Fibroblast of pulmonary artery (primary cell): Measurements from ENCODE around the gene TP53BP1.

Experiments used
- DNase-seq: peaks from one replicate; pipeline ENCODE4 v3.0.0-alpha.2; 2010; ENCODE audit warnings: low read depth
- H3K4me3 ChIP-seq: replicated peaks from 2 replicates; pipeline ENCODE4 v1.5.1; 2011; ENCODE audit warnings: low read depth, mild to moderate bottlenecking, control low read depth, low read length, moderate library complexity
- TF ChIP-seq, protein P1 (sequence below): IDR thresholded peaks from 2 replicates; pipeline ENCODE4 v1.5.1; 2011; ENCODE audit warnings: mild to moderate bottlenecking, control low read depth, low read length, inconsistent platforms; ENCODE audit errors: missing control alignments

The TP53BP1 gene

DNA sequence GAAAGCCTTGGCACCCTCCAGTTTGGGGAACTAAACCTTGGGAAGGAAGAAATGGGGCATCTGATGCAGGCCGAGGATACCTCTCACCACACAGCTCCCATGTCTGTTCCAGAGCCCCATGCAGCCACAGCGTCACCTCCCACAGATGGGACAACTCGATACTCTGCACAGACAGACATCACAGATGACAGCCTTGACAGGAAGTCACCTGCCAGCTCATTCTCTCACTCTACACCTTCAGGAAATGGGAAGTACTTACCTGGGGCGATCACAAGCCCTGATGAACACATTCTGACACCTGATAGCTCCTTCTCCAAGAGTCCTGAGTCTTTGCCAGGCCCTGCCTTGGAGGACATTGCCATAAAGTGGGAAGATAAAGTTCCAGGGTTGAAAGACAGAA, 32.2 kb upstream of the TP53BP1 start:
- TF ChIP-seq, protein P1, sequence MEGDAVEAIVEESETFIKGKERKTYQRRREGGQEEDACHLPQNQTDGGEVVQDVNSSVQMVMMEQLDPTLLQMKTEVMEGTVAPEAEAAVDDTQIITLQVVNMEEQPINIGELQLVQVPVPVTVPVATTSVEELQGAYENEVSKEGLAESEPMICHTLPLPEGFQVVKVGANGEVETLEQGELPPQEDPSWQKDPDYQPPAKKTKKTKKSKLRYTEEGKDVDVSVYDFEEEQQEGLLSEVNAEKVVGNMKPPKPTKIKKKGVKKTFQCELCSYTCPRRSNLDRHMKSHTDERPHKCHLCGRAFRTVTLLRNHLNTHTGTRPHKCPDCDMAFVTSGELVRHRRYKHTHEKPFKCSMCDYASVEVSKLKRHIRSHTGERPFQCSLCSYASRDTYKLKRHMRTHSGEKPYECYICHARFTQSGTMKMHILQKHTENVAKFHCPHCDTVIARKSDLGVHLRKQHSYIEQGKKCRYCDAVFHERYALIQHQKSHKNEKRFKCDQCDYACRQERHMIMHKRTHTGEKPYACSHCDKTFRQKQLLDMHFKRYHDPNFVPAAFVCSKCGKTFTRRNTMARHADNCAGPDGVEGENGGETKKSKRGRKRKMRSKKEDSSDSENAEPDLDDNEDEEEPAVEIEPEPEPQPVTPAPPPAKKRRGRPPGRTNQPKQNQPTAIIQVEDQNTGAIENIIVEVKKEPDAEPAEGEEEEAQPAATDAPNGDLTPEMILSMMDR = no peak
- DNase-seq = no peak
- H3K4me3 ChIP-seq = no peak overlapping the region

DNA sequence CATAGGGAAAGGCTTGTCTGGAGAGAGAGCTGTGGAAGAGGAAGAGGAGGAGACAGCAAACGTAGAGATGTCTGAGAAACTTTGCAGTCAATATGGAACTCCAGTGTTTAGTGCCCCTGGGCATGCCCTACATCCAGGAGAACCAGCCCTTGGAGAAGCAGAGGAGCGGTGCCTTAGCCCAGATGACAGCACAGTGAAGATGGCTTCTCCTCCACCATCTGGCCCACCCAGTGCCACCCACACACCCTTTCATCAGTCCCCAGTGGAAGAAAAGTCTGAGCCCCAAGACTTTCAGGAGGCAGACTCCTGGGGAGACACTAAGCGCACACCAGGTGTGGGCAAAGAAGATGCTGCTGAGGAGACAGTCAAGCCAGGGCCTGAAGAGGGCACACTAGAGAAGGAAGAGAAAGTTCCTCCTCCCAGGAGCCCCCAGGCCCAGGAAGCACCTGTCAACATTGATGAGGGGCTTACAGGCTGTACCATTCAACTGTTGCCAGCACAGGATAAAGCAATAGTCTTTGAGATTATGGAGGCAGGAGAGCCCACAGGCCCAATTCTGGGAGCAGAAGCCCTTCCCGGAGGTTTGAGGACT, 31.4 kb upstream of the TP53BP1 start:
- no peak for DNase-seq
- no peak overlapping the region for H3K4me3 ChIP-seq
- TF ChIP-seq, protein P1 = no peak

- DNase-seq = no peak
- H3K4me3 ChIP-seq = no peak overlapping the region
- TF ChIP-seq, protein P1 = no peak
Observed at GRCh38 chr15:43523646-43524045, 30.7 kb upstream of the TP53BP1 start.

- H3K4me3 ChIP-seq = no peak overlapping the region
- TF ChIP-seq, protein P1 = no peak
- DNase-seq = no peak
Observed at GRCh38 chr15:43522247-43522646, 29.3 kb upstream of the TP53BP1 start.

DNA sequence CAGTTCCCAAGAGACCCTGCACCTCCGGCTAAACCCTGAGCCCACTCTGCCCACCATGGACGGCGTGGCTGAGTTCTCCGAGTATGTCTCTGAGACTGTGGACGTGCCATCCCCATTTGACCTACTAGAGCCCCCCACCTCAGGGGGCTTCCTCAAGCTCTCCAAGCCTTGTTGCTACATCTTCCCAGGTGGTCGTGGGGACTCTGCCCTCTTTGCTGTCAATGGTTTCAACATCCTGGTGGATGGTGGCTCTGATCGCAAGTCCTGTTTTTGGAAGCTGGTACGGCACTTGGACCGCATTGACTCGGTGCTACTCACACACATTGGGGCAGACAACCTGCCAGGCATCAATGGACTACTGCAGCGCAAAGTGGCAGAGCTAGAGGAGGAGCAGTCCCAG, 28.5 kb upstream of the TP53BP1 start:
- DNase-seq = no peak
- no peak overlapping the region for H3K4me3 ChIP-seq
- TF ChIP-seq, protein P1 = no peak

- TF ChIP-seq, protein P1 = no peak
- DNase-seq = no peak
- H3K4me3 ChIP-seq = no peak overlapping the region
Observed at GRCh38 chr15:43520138-43520537, 27.2 kb upstream of the TP53BP1 start.

GRCh38 chr15:43519196-43519595, 26.2 kb upstream of the TP53BP1 start:
- DNase-seq = no peak
- TF ChIP-seq, protein P1 = no peak
- H3K4me3 ChIP-seq = no peak overlapping the region
